ENCODE results near the gene BAG3.

Gene BAG3

GRCh38 chr10:119634219-119634544, 17.0 kb upstream of the BAG3 start:
- Histone ChIP-seq H3K4me3 (replicated peaks; ENCODE audit: low read depth, low read length) (no peak overlapping the region), H3K27me3 (replicated peaks; ENCODE audit: control insufficient read depth, insufficient read depth, low read length) (no peaks in the 10 kb centered on the region), H3K36me3 (ENCODE audit: control insufficient read depth, insufficient read depth, low read length) (no peaks in the 10 kb centered on the region)
- TF ChIP-seq CTCF (IDR thresholded peaks at IDR 0.05; ENCODE audit: insufficient read depth, low read length, poor library complexity, severe bottlenecking), result no peak
- no peak for DNase-seq (ENCODE audit: extremely low read depth, insufficient read length)

- H3K4me3 ChIP-seq (replicated peaks; ENCODE audit: low read depth, low read length), result no peak overlapping the region
- TF ChIP-seq CTCF (IDR thresholded peaks at IDR 0.05; ENCODE audit: insufficient read depth, low read length, poor library complexity, severe bottlenecking), result no peak
- DNase-seq (ENCODE audit: extremely low read depth, insufficient read length), result no peak
- H3K36me3 ChIP-seq (ENCODE audit: control insufficient read depth, insufficient read depth, low read length), result no peaks in the 10 kb centered on the region
- no peaks in the 10 kb centered on the region for H3K27me3 ChIP-seq (replicated peaks; ENCODE audit: control insufficient read depth, insufficient read depth, low read length)
Observed at GRCh38 chr10:119637631-119638030, 13.5 kb upstream of the BAG3 start.

GRCh38 chr10:119638982-119639381, 12.2 kb upstream of the BAG3 start:
- no peak for TF ChIP-seq CTCF (IDR thresholded peaks at IDR 0.05; ENCODE audit: insufficient read depth, low read length, poor library complexity, severe bottlenecking)
- DNase-seq (ENCODE audit: extremely low read depth, insufficient read length), result no peak
- Histone ChIP-seq H3K36me3 (ENCODE audit: control insufficient read depth, insufficient read depth, low read length) (no peaks in the 10 kb centered on the region), H3K4me3 (replicated peaks; ENCODE audit: low read depth, low read length) (no peak overlapping the region), H3K27me3 (replicated peaks; ENCODE audit: control insufficient read depth, insufficient read depth, low read length) (no peaks in the 10 kb centered on the region)

GRCh38 chr10:119640384-119640783, 10.8 kb upstream of the BAG3 start:
- no peaks in the 10 kb centered on the region for H3K27me3 ChIP-seq (replicated peaks; ENCODE audit: control insufficient read depth, insufficient read depth, low read length)
- TF ChIP-seq CTCF (IDR thresholded peaks at IDR 0.05; ENCODE audit: insufficient read depth, low read length, poor library complexity, severe bottlenecking), result no peak
- H3K4me3 ChIP-seq (replicated peaks; ENCODE audit: low read depth, low read length), result no peak overlapping the region
- H3K36me3 ChIP-seq (ENCODE audit: control insufficient read depth, insufficient read depth, low read length), result no peaks in the 10 kb centered on the region
- DNase-seq (ENCODE audit: extremely low read depth, insufficient read length), result no peak

DNA sequence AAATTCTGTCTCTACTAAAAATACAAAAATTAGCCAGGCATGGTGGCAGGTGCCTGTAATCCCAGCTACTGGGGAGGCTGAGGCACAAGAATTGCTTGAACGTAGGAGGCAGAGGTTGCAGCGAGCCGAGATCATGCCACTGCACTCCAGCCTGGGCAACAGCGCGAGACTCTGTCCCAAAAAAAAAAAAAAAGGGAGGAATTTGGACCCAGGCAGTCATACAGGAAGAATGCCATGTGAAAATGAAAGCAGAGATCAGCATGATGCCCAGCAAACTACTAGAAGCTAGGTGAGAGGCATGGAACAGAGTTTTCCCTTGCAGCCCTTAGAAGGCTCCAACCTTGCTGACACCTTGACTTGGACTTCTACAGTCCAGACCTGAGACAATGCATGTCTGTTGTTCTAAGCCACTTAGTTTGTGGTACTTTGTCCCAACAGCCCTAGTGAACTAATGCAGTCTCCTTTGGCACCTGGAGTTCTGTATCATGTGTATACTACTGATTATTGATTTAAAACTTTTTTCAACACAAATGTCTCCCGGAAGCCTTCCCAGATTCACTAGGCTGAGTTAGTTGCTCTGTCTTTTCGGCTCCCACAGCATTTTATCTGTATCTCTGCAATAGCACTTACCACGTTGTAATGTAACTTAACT, 10.2 kb upstream of the BAG3 start:
- DNase-seq (ENCODE audit: extremely low read depth, insufficient read length), result no peak
- Histone ChIP-seq H3K27me3 (replicated peaks; ENCODE audit: control insufficient read depth, insufficient read depth, low read length) (no peaks in the 10 kb centered on the region), H3K36me3 (ENCODE audit: control insufficient read depth, insufficient read depth, low read length) (no peaks in the 10 kb centered on the region), H3K4me3 (replicated peaks; ENCODE audit: low read depth, low read length) (no peak overlapping the region)
- no peak for TF ChIP-seq CTCF (IDR thresholded peaks at IDR 0.05; ENCODE audit: insufficient read depth, low read length, poor library complexity, severe bottlenecking)

DNA sequence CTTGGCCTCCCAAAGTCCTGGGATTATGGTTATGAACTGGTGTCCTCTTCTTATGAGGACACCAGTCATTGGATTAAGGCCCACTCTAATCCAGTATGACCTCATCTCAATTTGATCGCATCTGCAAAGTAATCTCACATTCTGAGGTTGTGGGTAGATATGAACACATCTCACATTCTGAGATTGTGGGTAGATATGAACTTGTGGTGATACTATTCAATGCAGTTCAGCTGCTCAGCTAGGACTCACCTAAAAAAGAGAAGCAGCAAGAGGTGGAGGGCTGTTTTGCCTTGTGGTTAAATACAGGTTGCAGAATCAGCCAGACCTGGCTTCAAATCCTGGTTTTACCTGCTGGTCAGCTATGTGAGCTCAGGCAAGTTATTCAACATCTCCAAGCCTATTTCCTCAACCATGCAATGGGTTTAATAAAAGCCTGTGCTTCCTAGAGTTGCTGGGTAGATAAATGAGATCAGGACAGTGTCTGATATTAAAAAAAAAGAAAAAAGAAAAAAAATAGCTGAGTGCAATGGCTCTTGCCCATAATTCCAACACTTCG, 8.5 kb upstream of the BAG3 start:
- no peak for TF ChIP-seq CTCF (IDR thresholded peaks at IDR 0.05; ENCODE audit: insufficient read depth, low read length, poor library complexity, severe bottlenecking)
- DNase-seq (ENCODE audit: extremely low read depth, insufficient read length), result no peak
- Histone ChIP-seq H3K27me3 (replicated peaks; ENCODE audit: control insufficient read depth, insufficient read depth, low read length) (no peaks in the 10 kb centered on the region), H3K36me3 (ENCODE audit: control insufficient read depth, insufficient read depth, low read length) (no peaks in the 10 kb centered on the region), H3K4me3 (replicated peaks; ENCODE audit: low read depth, low read length) (no peak overlapping the region)

Data from GM06990 (cell line).